Measurements from ENCODE around the gene RNF123. TPM values are rescaled to one million over a fixed set of nuclear protein-coding genes. Genes with fewer than 3 reads are reported as not detected.

Gene RNF123
- total RNA-seq, 1 donor from 2014 or later = 25.8 TPM

GRCh38 chr3:49722896-49723295, 33.5 kb downstream of the RNF123 start:
- peak overlapping the region; percentile 90 for H3K27ac ChIP-seq
- H3K9me3 ChIP-seq = no peaks in the 10 kb centered on the region
- intact Hi-C loops (cut with DNase I) = loop anchor here (10.0 kb wide), 1 partner anchor 122 kb away; no protein-coding TSS in a partner anchor
- H3K4me1 ChIP-seq = peaks cover 49% of the 10 kb centered on the region
- H3K4me3 ChIP-seq = peak overlapping the region; percentile 88 to 93
- peaks cover 0 to 25% of the 10 kb centered on the region in 2 donors for H3K36me3 ChIP-seq
- no peaks in the 10 kb centered on the region for H3K27me3 ChIP-seq
- TF ChIP-seq POLR2AphosphoS5 (IDR thresholded peaks at IDR 0.05; ENCODE audit: insufficient read depth in 1 of 2, low read depth in 1 of 2) (no peak), CTCF (IDR thresholded peaks at IDR 0.05) (no peak), POLR2A (IDR thresholded peaks at IDR 0.05) (no peak)
- DNase-seq (ENCODE audit: extremely low spot score in 2 of 2) = no peak

GRCh38 chr3:49723296-49723627, 33.9 kb downstream of the RNF123 start:
- no peaks in the 10 kb centered on the region for H3K27me3 ChIP-seq
- H3K4me1 ChIP-seq = peaks cover 45% of the 10 kb centered on the region
- H3K9me3 ChIP-seq = no peaks in the 10 kb centered on the region
- peaks cover 0 to 28% of the 10 kb centered on the region in 2 donors for H3K36me3 ChIP-seq
- intact Hi-C loops (cut with DNase I) = loop anchor here (10.0 kb wide), 1 partner anchor 122 kb away; no protein-coding TSS in a partner anchor
- DNase-seq (ENCODE audit: extremely low spot score in 2 of 2) = peak in 1 of 2 donors; percentile 92
- no peak for TF ChIP-seq POLR2AphosphoS5 (IDR thresholded peaks at IDR 0.05; ENCODE audit: insufficient read depth in 1 of 2, low read depth in 1 of 2)
- TF ChIP-seq CTCF (IDR thresholded peaks at IDR 0.05) = no peak
- TF ChIP-seq POLR2A (IDR thresholded peaks at IDR 0.05) = no peak
- peak overlapping the region; percentile 90 for H3K27ac ChIP-seq
- H3K4me3 ChIP-seq = peak overlapping the region; percentile 88 to 93

GRCh38 chr3:49723628-49724551, 34.5 kb downstream of the RNF123 start, which contains the start of gene GMPPB:
TSS of gene GMPPB (minus strand) at chr3:49723951. CDS start at chr3:49723726, 225 bp downstream.
- intact Hi-C loops (cut with DNase I) = loop anchor here (10.0 kb wide), 1 partner anchor 121 kb away; no protein-coding TSS in a partner anchor
- peaks cover 0 to 29% of the 10 kb centered on the region in 2 donors for H3K36me3 ChIP-seq
- peaks cover 39% of the 10 kb centered on the region for H3K4me1 ChIP-seq

GRCh38 chr3:49724586-49724985, 35.2 kb downstream of the RNF123 start:
- peak overlapping the region; percentile 88 to 93 for H3K4me3 ChIP-seq
- H3K36me3 ChIP-seq = peaks cover 0 to 29% of the 10 kb centered on the region in 2 donors
- peak in 1 of 2 donors; percentile 89 for DNase-seq (ENCODE audit: extremely low spot score in 2 of 2)

More at GRCh38 chr3:49723628-49724551, 34.5 kb downstream of the RNF123 start, which contains the start of gene GMPPB:
- Histone ChIP-seq H3K9me3 (no peaks in the 10 kb centered on the region), H3K27me3 (no peaks in the 10 kb centered on the region), H3K27ac (peak within 1 kb of the TSS; percentile 90), H3K4me3 (peak within 1 kb of the TSS; percentile 88 to 93)
- peak in 1 of 2 donors; percentile 60 for TF ChIP-seq POLR2A (IDR thresholded peaks at IDR 0.05)
- peak; percentile 52 to 78 for TF ChIP-seq POLR2AphosphoS5 (IDR thresholded peaks at IDR 0.05; ENCODE audit: insufficient read depth in 1 of 2, low read depth in 1 of 2)
- no peak for TF ChIP-seq CTCF (IDR thresholded peaks at IDR 0.05)
- DNase-seq (ENCODE audit: extremely low spot score in 2 of 2) = peak in 1 of 2 donors; percentile 97

More at GRCh38 chr3:49724586-49724985, 35.2 kb downstream of the RNF123 start:
- H3K4me1 ChIP-seq = peaks cover 35% of the 10 kb centered on the region
- no peaks in the 10 kb centered on the region for H3K27me3 ChIP-seq
- peak overlapping the region; percentile 90 for H3K27ac ChIP-seq
- intact Hi-C loops (cut with DNase I) = loop anchor here (10.0 kb wide), 1 partner anchor 120 kb away; no protein-coding TSS in a partner anchor
- TF ChIP-seq CTCF (IDR thresholded peaks at IDR 0.05) (no peak), POLR2AphosphoS5 (IDR thresholded peaks at IDR 0.05; ENCODE audit: insufficient read depth in 1 of 2, low read depth in 1 of 2) (no peak), POLR2A (IDR thresholded peaks at IDR 0.05) (no peak)
- no peaks in the 10 kb centered on the region for H3K9me3 ChIP-seq

Measured in vagina (tissue), 2 donors.